K562 (cell line): Measurements from ENCODE around the gene CREB3L1. TPM values are rescaled to one million over a fixed set of nuclear protein-coding genes. Genes with fewer than 3 reads are reported as not detected.

Source experiments
- CAMTA2 ChIP-seq: fragments of 250-450 bp; sonication (Bioruptor Pico); conservative IDR thresholded peaks from 2 replicates; pipeline ENCODE4 v1.5.1; 2022
- CBFB ChIP-seq: sonication (generic); formaldehyde crosslinking; IDR thresholded peaks from 2 replicates; pipeline ENCODE4 v1.4.0; 2020; ENCODE audit warnings: mild to moderate bottlenecking, missing genetic modification reagents
- CC2D1A ChIP-seq: fragments of 450-650 bp; IDR thresholded peaks from 2 replicates; pipeline ENCODE4 v1.6.1; 2017; ENCODE audit warnings: mild to moderate bottlenecking
- CGGBP1 ChIP-seq: fragments of 250-450 bp; sonication (Bioruptor Pico); IDR thresholded peaks from 2 replicates; pipeline ENCODE4 v1.9.0; 2021; ENCODE audit warnings: mild to moderate bottlenecking
- CHD1 ChIP-seq: fragments of 200-600 bp; sonication (generic); IDR thresholded peaks from one replicate; pipeline ENCODE4 v1.6.1; 2012; ENCODE audit warnings: mild to moderate bottlenecking, moderate library complexity, low read length, inconsistent platforms
- ELF4 ChIP-seq: fragments of 450-650 bp; formaldehyde crosslinking; IDR thresholded peaks from 2 replicates; pipeline ENCODE4 v1.4.0; 2022; ENCODE audit warnings: missing genetic modification characterization
- HMGN3 ChIP-seq: IDR thresholded peaks from 2 replicates; pipeline ENCODE4 v1.6.1; 2011; ENCODE audit warnings: borderline replicate concordance, low read depth, mild to moderate bottlenecking, mixed read lengths, low read length; ENCODE audit not compliant: insufficient read length; ENCODE audit errors: extremely low read depth
- HNRNPUL1 ChIP-seq: fragments of 200-400 bp; formaldehyde crosslinking; IDR thresholded peaks from 2 replicates; pipeline ENCODE4 v1.6.1; 2017; ENCODE audit warnings: low read length
- HSF4 ChIP-seq: fragments of 250-450 bp; sonication (Bioruptor Pico); IDR thresholded peaks from 2 replicates; pipeline ENCODE4 v2.1.2; 2022; ENCODE audit warnings: mild to moderate bottlenecking, moderate library complexity, borderline replicate concordance
- IRF1 ChIP-seq: sonication (generic); formaldehyde crosslinking; IDR thresholded peaks from 2 replicates; pipeline ENCODE4 v1.8.0; 2022; ENCODE audit warnings: missing genetic modification reagents, mild to moderate bottlenecking, borderline replicate concordance
- NFRKB ChIP-seq: fragments of 450-650 bp; IDR thresholded peaks from 2 replicates; pipeline ENCODE4 v1.6.1; 2016; ENCODE audit warnings: low read depth
- PHB ChIP-seq: fragments of 250-450 bp; sonication (Bioruptor Pico); IDR thresholded peaks from 2 replicates; pipeline ENCODE4 v1.5.0; 2021
- POLR2H ChIP-seq: IDR thresholded peaks from 2 replicates; pipeline ENCODE4 v1.6.1; 2016; ENCODE audit warnings: missing genetic modification characterization, low read depth, mild to moderate bottlenecking, control low read depth, missing compliant biosample characterization, moderate library complexity
- RBFOX2 ChIP-seq: fragments of 200-400 bp; formaldehyde crosslinking; IDR thresholded peaks from 2 replicates; pipeline ENCODE4 v1.6.1; 2017; ENCODE audit warnings: low read depth, mild to moderate bottlenecking, low read length, moderate library complexity
- RBM22 ChIP-seq: fragments of 200-400 bp; formaldehyde crosslinking; IDR thresholded peaks from 2 replicates; pipeline ENCODE4 v1.6.1; 2018; ENCODE audit warnings: low read length, low read depth; ENCODE audit not compliant: poor library complexity, severe bottlenecking
- SMARCA4 ChIP-seq: fragments of 450-650 bp; IDR thresholded peaks from 2 replicates; pipeline ENCODE4 v1.6.1; 2016
- SMARCB1 ChIP-seq: IDR thresholded peaks from 2 replicates; pipeline ENCODE4 v1.6.1; 2011; ENCODE audit warnings: improper control_type of control experiment, low read depth; ENCODE audit not compliant: insufficient read length
- TCF7L2 ChIP-seq: fragments of 150-350 bp; IDR thresholded peaks from 2 replicates; pipeline ENCODE4 v1.6.1; 2016; ENCODE audit warnings: low read depth, mild to moderate bottlenecking, low read length, moderate library complexity
- TSC22D4 ChIP-seq: fragments of 450-650 bp; IDR thresholded peaks from 2 replicates; pipeline ENCODE4 v1.6.1; 2016; ENCODE audit warnings: missing genetic modification characterization, missing biosample characterization, control low read depth
- ZBTB34 ChIP-seq: fragments of 250-450 bp; sonication (Bioruptor Pico); IDR thresholded peaks from 2 replicates; pipeline ENCODE4 v1.8.0; 2021; ENCODE audit warnings: mild to moderate bottlenecking, moderate library complexity
- ZBTB49 ChIP-seq: sonication (generic); formaldehyde crosslinking; IDR thresholded peaks from 2 replicates; pipeline ENCODE4 v1.8.0; 2022; ENCODE audit warnings: missing genetic modification reagents, mild to moderate bottlenecking, borderline replicate concordance
- ZFP36 ChIP-seq: fragments of 150-350 bp; IDR thresholded peaks from 2 replicates; pipeline ENCODE4 v1.6.1; 2018; ENCODE audit warnings: low read length, low read depth; ENCODE audit not compliant: partially characterized antibody
- ZNF165 ChIP-seq: fragments of 250-450 bp; sonication (Bioruptor Pico); IDR thresholded peaks from 2 replicates; pipeline ENCODE4 v1.4.0; 2020; ENCODE audit warnings: borderline replicate concordance
- ZNF347 ChIP-seq: fragments of 450-650 bp; formaldehyde crosslinking; IDR thresholded peaks from 2 replicates; pipeline ENCODE4 v1.4.0; 2020; ENCODE audit warnings: low read depth, mild to moderate bottlenecking, moderate library complexity
- ZNF79 ChIP-seq: fragments of 250-450 bp; sonication (Bioruptor Pico); IDR thresholded peaks from 2 replicates; pipeline ENCODE4 v1.4.0; 2020; ENCODE audit warnings: low read depth, mild to moderate bottlenecking, moderate library complexity
- polyA plus RNA-seq, 8 experiments: library from polyadenylated mRNA; depleted of rRNA in 4 of 8; stranded (reverse) in 5 of 8; unstranded in 3 of 8; fragments of >200 nt; fragmentation: Nextera tagmentation in 2 of 8; fragmentation: Illumina TruSeq in 1 of 8; extraction: Ambion mirVana in 2 of 8; extraction: Trizol in 1 of 8; gene quantifications; 2 replicates each; pipeline versions ENCODE4 v1.2.1 to v1.2.3, GENCODE V29; 2011 to 2014; ENCODE audit warnings: inconsistent platforms in 1 of 8, missing spikeins in 1 of 8
- total RNA-seq, 7 experiments: library from RNA; depleted of rRNA in 6 of 7; stranded (reverse); fragments of >200 nt in 6 of 7; fragmentation: Illumina TruSeq in 2 of 7; extraction: Trizol in 2 of 7; gene quantifications; 2 replicates each; pipeline versions ENCODE4 v1.2.1 to v1.2.3, GENCODE V29; 2011 to 2021; ENCODE audit warnings: low replicate concordance in 1 of 7

CREB3L1 gene
- total and polyA plus RNA-seq, 9 of the 15 experiments (the other 6 are each of a cell fraction or from before 2014, with no cell fraction given) = 1.2 to 27.6 (median 3.7) TPM

- TF ChIP-seq ZBTB49 (CRISPR knock-in tag) (no peak), HSF4 (CRISPR knock-in tag) (0 out of 2 replicates have a peak, but pooled peaks have one; percentile 31), ZNF347 (CRISPR knock-in tag) (no peak), RBFOX2 (peak; percentile 97), CHD1 (no peak), CC2D1A (peak; percentile 66; the same call in 1 of the 2 replicates), ZNF165 (0 out of 2 replicates have a peak, but pooled peaks have one; percentile 65), ZNF79 (CRISPR knock-in tag) (no peak), SMARCA4 (peak; percentile 70; the same call in 1 of the 2 replicates), ZBTB34 (CRISPR knock-in tag) (no peak), RBM22 (no peak), CBFB (peak; percentile 66; the same call in 1 of the 2 replicates), ZFP36 (peak; percentile 29), CGGBP1 (CRISPR knock-in tag) (no peak), TCF7L2 (no peak), TSC22D4 (tag) (no peak), HNRNPUL1 (no peak), IRF1 (CRISPR knock-in tag) (no peak), PHB (CRISPR knock-in tag) (no peak), ELF4 (CRISPR knock-in tag) (no peak), CAMTA2 (CRISPR knock-in tag) (no peak), POLR2H (tag) (peak; percentile 93), NFRKB (peak; percentile 91), SMARCB1 (no peak), HMGN3 (peak; percentile 97)
Measured at GRCh38 chr11:46242952-46243795, 34.3 kb upstream of the CREB3L1 start (continued).
